ENCODE measurements around the gene CCR2. TPM values are rescaled to one million over a fixed set of nuclear protein-coding genes. Genes with fewer than 3 reads are reported as not detected.

CCR2 gene
- polyA plus RNA-seq, 1 of the 3 experiments (the other 2 are of a cell fraction), result not detected

- Histone ChIP-seq H3K79me2 (ENCODE audit: insufficient read depth) (no peaks in the 10 kb centered on the region), H3K27ac (ENCODE audit: low read depth in 2 of 2, low read length in 1 of 2) (no peak overlapping the region), H3K9ac (no peak overlapping the region), H3F3A (replicated peaks; ENCODE audit: insufficient read depth) (no peaks in the 10 kb centered on the region), H3K9me3 (no peaks in the 10 kb centered on the region), H4K20me1 (ENCODE audit: insufficient read depth) (no peaks in the 10 kb centered on the region), H3K27me3 (ENCODE audit: insufficient read depth) (peaks cover 7% of the 10 kb centered on the region; the same call in 1 of the 2 replicates), H3K9me2 (no peaks in the 10 kb centered on the region; the same call in 1 of the 2 replicates), H3K36me3 (replicated peaks in 1 of 2; ENCODE audit: control insufficient read depth in 1 of 2, insufficient read depth in 2 of 2, low read length in 1 of 2) (no peaks in the 10 kb centered on the region), H3K4me3 (ENCODE audit: low read depth in 2 of 2, low read length in 1 of 2) (no peak overlapping the region), H3K4me2 (no peak overlapping the region), H2AFZ (ENCODE audit: low read depth) (no peak overlapping the region), H3K4me1 (ENCODE audit: control insufficient read depth in 1 of 2, insufficient read depth in 2 of 2, low read depth in 1 of 2, low read length in 1 of 2) (no peaks in the 10 kb centered on the region)
- 6% methylated on average over 2 of the region's 2 CpGs for WGBS (ENCODE audit: low lambda C conversion rate)
- CTCF ChIA-PET, result interaction anchor here (1.0 to 1.6 kb wide), 2 partner anchors 21 to 89 kb away, joined by 3 to 6 read pairs; no protein-coding TSS in a partner anchor
- POLR2A ChIA-PET, result no interaction called here
- TF ChIP-seq MXI1 (IDR thresholded peaks at IDR 0.05; ENCODE audit: low read depth, low read length) (no peak), POLR2AphosphoS5 (IDR thresholded peaks at IDR 0.05; ENCODE audit: low read depth, low read length) (no peak), GABPA (IDR thresholded peaks at IDR 0.05; ENCODE audit: low read depth) (no peak), USF1 (IDR thresholded peaks at IDR 0.05; ENCODE audit: borderline replicate concordance, low read depth) (no peak), EP300 (IDR thresholded peaks at IDR 0.05; ENCODE audit: borderline replicate concordance in 1 of 2, low read depth in 1 of 2, low read length in 1 of 2) (no peak), RCOR1 (IDR thresholded peaks at IDR 0.05; ENCODE audit: low read length) (no peak)
- DNase-seq, result no peak
Measured at GRCh38 chr3:46399098-46399497, 45.2 kb downstream of the CCR2 start.

GRCh38 chr3:46399557-46399956, 45.6 kb downstream of the CCR2 start:
- H2AFZ ChIP-seq (ENCODE audit: low read depth), result no peak overlapping the region
- H4K20me1 ChIP-seq (ENCODE audit: insufficient read depth), result no peaks in the 10 kb centered on the region
- ChIA-PET POLR2A (no interaction called here), CTCF (interaction anchor here (1.0 to 1.6 kb wide), 2 partner anchors 21 to 89 kb away, joined by 3 to 6 read pairs; no protein-coding TSS in a partner anchor)
- H3K4me3 ChIP-seq (ENCODE audit: low read depth in 2 of 2, low read length in 1 of 2), result no peak overlapping the region
- WGBS (ENCODE audit: low lambda C conversion rate), result 2% methylated on average over 2 of the region's 2 CpGs
- no peaks in the 10 kb centered on the region for H3K36me3 ChIP-seq (replicated peaks in 1 of 2; ENCODE audit: control insufficient read depth in 1 of 2, insufficient read depth in 2 of 2, low read length in 1 of 2)
- no peaks in the 10 kb centered on the region for H3K4me1 ChIP-seq (ENCODE audit: control insufficient read depth in 1 of 2, insufficient read depth in 2 of 2, low read depth in 1 of 2, low read length in 1 of 2)
- H3K9me2 ChIP-seq, result no peaks in the 10 kb centered on the region; the same call in 1 of the 2 replicates
- no peak overlapping the region for H3K27ac ChIP-seq (ENCODE audit: low read depth in 2 of 2, low read length in 1 of 2)
- DNase-seq, result no peak
- H3K9ac ChIP-seq, result no peak overlapping the region
- TF ChIP-seq POLR2AphosphoS5 (IDR thresholded peaks at IDR 0.05; ENCODE audit: low read depth, low read length) (no peak), MEF2A (IDR thresholded peaks at IDR 0.05; ENCODE audit: borderline replicate concordance, low read depth) (no peak), CTCF (IDR thresholded peaks at IDR 0.05) (no peak), GATA2 (CRISPR knock-in tag; IDR thresholded peaks at IDR 0.05) (no peak), MAX (IDR thresholded peaks at IDR 0.05; ENCODE audit: low read depth) (no peak), FOXM1 (IDR thresholded peaks at IDR 0.05; ENCODE audit: low read depth) (no peak), SMC3 (IDR thresholded peaks at IDR 0.05; ENCODE audit: low read depth, low read length) (no peak), ELF1 (IDR thresholded peaks at IDR 0.05) (no peak), RXRA (IDR thresholded peaks at IDR 0.05; ENCODE audit: borderline replicate concordance, low read depth) (no peak), NFIC (IDR thresholded peaks at IDR 0.05; ENCODE audit: borderline replicate concordance) (no peak), EP300 (IDR thresholded peaks at IDR 0.05; ENCODE audit: borderline replicate concordance in 1 of 2, low read depth in 1 of 2, low read length in 1 of 2) (no peak), RCOR1 (IDR thresholded peaks at IDR 0.05; ENCODE audit: low read length) (no peak), USF1 (IDR thresholded peaks at IDR 0.05; ENCODE audit: borderline replicate concordance, low read depth) (no peak), TCF12 (IDR thresholded peaks at IDR 0.05) (no peak)
- TF ChIP-seq, protein P1, sequence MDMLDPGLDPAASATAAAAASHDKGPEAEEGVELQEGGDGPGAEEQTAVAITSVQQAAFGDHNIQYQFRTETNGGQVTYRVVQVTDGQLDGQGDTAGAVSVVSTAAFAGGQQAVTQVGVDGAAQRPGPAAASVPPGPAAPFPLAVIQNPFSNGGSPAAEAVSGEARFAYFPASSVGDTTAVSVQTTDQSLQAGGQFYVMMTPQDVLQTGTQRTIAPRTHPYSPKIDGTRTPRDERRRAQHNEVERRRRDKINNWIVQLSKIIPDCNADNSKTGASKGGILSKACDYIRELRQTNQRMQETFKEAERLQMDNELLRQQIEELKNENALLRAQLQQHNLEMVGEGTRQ (IDR thresholded peaks at IDR 0.05; ENCODE audit: borderline replicate concordance, low read depth, low read length), result no peak
- no peaks in the 10 kb centered on the region for H3F3A ChIP-seq (replicated peaks; ENCODE audit: insufficient read depth)
- no peaks in the 10 kb centered on the region for H3K9me3 ChIP-seq
- H3K27me3 ChIP-seq (ENCODE audit: insufficient read depth), result peaks cover 3% of the 10 kb centered on the region; the same call in 1 of the 2 replicates
- no peak overlapping the region for H3K4me2 ChIP-seq
- H3K79me2 ChIP-seq (ENCODE audit: insufficient read depth), result no peaks in the 10 kb centered on the region
